Activated T-cell treated with anti-CD3 and anti-CD28 coated beads for 24 hours (primary cell): Measurements from ENCODE around the gene GPR101.
"Not testable (repeated sequence)": the region's sequence is repeated elsewhere in the genome, so short reads cannot be mapped to it uniquely, and the experiment has no call there.

Source experiments
- DNase-seq: peaks from one replicate; pipeline ENCODE4 v3.0.0-alpha.2; 2020; ENCODE audit warnings: low read depth

Gene GPR101

GRCh38 chrX:137028699-137029098, 5.1 kb downstream of the GPR101 start:
- DNase-seq, result no peak

- no peak for DNase-seq
Observed at GRCh38 chrX:137025930-137026329, 7.9 kb downstream of the GPR101 start.

DNA sequence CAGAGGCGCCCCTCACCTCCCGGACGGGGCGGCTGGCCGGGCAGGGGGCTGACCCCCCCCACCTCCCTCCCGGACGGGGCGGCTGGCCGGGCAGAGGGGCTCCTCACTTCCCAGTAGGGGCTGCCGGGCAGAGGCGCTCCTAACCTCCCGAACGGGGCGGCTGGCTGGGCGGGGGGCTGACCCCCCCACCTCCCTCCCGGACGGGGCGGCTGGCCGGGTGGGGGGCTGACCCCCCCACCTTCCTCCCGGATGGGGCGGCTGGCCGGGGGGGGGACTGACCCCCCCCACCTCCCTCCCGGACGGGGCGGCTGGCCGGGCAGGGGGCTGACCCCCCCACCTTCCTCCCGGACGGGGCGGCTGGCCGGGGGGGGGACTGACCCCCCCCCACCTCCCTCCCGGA, 33.6 kb downstream of the GPR101 start:
- not testable (repeated sequence) for DNase-seq

GRCh38 chrX:136999024-136999423, 34.8 kb downstream of the GPR101 start:
- DNase-seq, result no peak
